LNCAP (cell line): Measurements from ENCODE around the gene MAP3K9.

ENCODE experiments used
- TF ChIP-seq, protein P1 (sequence below): fragments of 450-650 bp; IDR thresholded peaks from 2 replicates; pipeline ENCODE4 v1.5.1; 2017; ENCODE audit warnings: mild to moderate bottlenecking

Gene MAP3K9

DNA sequence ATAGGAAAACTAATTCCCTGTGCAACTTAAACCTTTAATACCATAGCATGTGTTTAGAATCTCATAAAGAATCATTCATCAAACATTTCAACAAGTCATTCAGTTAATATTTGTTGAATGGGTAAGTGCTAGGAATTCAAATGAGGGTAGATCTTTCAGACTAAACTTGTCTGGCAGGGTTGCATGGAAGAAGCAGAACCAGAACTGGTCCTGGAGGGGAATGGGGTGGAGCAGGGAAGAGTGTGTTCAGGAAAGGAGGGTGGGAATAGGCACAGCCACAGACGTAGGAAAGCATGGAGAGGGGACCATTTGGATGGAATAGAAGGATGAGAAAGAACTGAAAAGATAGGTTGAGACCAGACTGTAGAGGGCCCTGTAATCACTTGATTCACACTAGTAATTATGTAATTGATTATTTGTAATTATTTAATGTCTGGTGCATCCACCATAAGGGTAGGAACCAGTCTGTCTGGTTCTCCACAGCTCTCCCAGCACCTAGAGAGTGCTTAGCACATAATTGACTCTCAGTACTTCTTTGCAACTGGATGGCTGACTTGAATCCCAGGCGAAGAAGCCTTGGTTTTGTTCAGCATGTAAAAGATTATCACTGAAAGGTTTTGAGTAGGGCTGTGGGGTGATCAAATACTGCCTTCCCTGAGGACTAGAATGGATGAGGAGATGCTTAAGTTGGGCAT, 3.0 kb upstream of the MAP3K9 start:
- TF ChIP-seq, protein P1, sequence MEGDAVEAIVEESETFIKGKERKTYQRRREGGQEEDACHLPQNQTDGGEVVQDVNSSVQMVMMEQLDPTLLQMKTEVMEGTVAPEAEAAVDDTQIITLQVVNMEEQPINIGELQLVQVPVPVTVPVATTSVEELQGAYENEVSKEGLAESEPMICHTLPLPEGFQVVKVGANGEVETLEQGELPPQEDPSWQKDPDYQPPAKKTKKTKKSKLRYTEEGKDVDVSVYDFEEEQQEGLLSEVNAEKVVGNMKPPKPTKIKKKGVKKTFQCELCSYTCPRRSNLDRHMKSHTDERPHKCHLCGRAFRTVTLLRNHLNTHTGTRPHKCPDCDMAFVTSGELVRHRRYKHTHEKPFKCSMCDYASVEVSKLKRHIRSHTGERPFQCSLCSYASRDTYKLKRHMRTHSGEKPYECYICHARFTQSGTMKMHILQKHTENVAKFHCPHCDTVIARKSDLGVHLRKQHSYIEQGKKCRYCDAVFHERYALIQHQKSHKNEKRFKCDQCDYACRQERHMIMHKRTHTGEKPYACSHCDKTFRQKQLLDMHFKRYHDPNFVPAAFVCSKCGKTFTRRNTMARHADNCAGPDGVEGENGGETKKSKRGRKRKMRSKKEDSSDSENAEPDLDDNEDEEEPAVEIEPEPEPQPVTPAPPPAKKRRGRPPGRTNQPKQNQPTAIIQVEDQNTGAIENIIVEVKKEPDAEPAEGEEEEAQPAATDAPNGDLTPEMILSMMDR, result no peak

DNA sequence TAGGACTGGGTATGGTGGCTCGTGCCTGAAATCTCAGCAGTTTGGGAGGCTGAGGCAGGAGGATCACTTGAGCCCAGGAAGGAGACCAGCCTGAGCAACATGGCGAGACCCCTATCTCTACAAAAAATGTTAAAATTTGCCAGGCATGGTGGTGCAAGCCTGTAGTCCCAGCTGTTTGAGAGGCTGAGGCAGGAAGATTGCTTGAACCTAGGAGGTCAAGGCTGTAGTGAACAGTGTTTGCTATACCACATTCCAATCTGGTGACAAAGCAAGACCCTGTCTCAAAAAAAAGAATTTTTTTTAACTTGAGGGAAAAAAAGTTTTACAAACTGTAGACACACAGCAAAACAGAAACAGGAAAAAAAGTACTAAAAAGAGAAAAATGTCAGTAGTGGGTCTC, 2.3 kb upstream of the MAP3K9 start:
- TF ChIP-seq, protein P1, result no peak

DNA sequence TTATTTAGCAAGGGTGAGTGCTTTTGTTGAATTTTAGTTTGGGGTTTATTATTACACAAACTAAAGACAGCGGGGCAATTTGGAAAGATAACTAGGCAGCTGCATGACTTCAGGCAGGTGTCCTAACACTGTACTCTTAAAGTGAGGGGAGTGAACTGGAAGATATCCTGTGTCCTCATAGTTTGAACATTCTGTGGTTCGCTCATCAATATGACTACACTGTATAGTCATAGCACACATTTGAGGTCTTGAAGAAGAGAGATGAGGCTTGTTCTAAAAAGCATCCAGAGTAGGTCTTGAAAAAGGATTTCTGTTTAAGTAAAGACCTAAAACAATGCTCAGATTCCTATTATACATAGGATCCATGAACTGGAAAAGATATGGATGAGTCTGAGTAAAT, 1.7 kb upstream of the MAP3K9 start:
- TF ChIP-seq, protein P1, result no peak

DNA sequence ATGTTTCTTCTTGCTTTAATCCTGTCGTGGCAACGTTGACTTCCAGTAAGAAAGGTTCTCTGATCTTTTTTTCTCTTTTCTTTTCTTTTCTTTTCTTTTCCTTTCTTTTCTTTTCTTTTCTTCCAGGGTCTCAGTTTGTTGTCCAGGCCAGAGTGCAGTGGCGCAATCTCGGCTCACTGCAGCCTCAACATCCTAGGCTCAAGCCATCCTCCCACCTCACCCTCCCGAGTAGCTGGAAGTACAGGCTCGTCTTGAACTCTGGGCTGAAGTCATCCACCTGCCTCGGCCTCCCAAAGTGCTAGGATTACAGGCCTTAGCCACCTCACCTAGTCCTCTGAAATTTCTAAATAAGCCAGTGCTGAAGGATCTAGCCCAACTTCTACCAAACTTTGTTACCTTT, 1.3 kb upstream of the MAP3K9 start:
- TF ChIP-seq, protein P1, result no peak

DNA sequence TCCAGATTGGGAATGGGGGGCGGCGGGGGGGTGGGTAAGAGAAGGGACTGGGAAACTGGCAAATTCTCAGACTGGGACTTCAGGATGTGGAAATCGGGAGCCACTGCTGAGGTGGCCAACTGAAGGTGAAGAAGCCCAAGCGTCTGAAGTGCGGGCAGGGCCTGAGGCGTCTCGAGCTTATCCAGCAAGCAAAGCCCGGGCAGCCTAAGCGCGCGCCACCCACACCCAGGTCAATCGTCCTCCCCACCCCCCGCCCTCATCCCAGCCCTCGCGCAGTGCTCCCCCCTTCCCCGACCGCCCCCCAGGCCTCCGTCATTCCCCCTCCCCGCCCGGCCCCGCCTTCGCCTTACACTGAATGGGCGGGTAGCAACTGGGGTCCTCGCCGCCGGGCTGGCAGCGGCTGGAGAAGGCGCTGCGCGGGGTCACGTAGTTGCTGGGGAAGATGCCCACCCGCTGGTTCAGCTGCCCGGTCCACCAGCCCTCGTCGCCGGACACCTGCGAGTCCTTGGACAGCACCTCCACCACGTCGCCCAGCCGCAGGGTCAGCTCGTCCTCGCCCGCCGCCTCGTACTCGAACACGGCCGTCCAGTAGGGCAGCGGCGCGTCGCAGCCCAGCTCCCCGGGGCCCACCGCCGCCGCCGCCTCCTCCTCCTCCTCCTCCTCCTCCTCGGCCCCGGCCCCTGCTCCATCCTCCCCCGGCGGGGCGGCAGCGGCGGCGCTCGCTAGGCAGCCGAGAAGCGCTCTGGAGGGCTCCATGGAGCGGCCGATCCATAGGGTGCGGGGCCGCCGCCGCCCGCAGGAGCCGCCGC, 693 bp downstream of the MAP3K9 start:
- TF ChIP-seq, protein P1, result no peak

DNA sequence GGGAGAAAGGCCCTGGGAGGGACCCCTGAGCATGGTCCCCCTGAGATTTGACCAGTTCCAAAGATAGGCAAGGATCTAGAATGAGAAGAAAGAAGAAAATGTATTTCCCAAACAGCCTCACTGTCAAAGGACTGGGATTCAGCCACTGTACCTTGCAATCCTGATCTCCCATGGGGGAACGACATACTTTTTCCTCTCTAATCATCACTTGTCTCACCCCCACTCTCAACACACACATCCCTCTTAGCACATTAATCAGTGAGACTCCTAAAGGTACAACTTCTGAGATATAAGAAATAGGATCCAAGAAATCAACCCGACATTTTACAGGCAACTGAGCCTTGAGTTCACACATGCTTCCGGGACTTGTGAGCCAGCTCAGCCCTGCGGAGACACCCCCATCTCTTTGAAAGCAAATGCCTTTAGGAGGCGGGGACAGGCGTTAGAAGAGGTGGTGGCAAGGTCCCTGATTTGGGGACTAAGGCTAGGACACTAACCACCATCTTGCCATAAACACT, 1.4 kb downstream of the MAP3K9 start:
- TF ChIP-seq, protein P1, result no peak

DNA sequence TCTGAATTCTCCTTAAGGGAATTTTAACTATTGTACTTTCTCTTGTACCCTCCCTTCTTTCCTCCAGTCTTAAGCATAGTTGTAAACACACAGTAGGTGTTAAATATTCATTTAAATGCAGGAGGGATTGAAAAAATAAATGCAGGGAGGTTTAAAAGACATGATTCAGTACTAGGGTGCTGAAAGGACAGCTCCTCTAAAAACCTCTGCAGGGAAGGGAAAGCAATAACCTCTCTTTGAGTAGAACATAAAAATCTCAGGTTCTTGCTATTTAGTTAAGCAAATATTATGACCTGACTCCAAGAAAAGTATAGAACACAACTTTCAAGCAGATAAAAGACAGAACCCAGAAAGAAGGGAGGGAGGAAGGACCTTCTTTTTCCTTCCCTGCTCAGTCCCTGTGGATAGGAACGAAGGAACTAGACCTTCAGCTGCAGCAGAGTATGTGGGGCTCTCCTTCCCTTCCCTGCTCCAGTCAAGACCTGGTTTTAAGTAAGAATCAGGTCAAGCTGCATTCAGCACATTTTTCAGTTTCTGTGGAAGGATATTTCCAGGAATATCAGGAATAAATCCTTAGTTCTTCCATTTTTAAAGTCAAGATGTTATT, 4.7 kb downstream of the MAP3K9 start:
- TF ChIP-seq, protein P1, result no peak
